ENCODE results near the gene ANXA11.

ANXA11 gene

DNA sequence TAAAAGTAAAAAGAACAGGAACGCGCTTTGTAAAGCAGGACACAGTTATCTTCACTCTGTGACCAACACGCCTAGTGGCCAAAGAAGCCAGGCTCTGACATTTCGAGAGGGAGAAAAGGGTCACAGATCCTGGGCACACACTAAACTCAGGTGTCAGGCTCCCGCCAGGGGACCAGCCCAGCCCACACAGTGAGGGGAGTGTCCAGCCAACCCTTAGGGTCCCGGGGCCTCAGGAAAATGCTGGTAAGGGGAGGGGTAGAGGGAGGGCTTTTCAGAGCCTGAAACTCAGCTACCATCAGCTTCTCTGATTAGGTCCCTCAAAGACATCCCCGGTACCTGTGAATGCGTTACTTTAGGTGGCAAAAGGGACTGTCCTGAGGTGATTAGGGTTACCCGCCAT lies 16.6 kb downstream of the ANXA11 start:
- DNase-seq (ENCODE audit: low read depth in 2 of 2) = no peak

GRCh38 chr10:80187465-80188409 lies 17.6 kb downstream of the ANXA11 start:
- peak in 1 of 2 donors; percentile 55 for DNase-seq (ENCODE audit: low read depth in 2 of 2)

DNA sequence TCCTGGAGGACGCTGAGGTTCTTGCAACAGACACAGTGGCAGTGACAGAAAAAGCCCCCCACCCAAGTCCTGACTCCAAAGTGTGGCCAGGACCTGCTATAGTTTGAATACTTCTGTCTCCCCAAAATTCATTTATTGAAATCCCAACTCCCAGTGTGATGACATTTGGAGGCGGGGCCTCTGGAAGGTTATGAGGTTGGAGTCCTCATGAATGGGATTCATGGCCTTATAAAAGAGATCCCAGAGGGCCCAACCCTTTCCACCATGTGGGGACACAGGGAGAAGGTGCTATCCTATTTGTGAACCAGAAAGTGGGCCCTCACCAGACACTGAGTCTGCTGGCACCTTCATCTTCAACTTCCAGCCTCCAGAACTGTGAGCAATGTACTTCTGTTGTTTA lies 18.3 kb downstream of the ANXA11 start:
- no peak for DNase-seq (ENCODE audit: low read depth in 2 of 2)

DNA sequence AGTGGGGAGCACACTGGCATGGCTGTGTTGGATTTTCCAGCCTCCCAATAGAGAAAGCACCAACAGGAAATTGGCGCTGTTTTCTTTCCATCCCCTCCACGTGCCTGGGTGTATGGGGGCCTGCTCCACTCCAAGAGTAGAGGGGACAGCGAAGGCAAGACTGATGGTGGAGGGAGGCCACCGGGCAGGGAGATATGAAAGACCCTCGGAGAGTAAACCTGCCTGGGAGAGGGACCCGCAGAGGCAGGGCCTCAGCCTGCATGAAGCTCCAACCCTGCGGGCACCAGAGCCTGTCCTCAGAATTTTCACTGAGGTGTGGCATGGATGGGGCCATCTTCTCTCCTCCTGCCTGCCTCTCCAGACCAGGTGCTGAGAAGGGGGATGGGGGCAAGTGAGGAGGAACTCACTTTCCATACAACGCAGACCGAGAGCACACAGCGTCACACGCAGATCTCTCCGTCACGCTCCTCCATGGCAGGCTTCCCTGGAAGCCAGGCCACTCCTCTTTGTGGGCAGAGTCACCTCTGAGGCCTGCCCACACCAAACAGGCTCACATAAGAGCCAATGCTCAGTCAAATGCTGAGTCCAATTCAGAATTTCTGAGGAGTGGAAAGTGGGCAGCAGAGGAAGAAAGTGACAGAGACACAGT lies 18.8 kb downstream of the ANXA11 start:
- no peak for DNase-seq (ENCODE audit: low read depth in 2 of 2)

GRCh38 chr10:80185578-80186299 lies 19.6 kb downstream of the ANXA11 start:
- no peak for DNase-seq (ENCODE audit: low read depth in 2 of 2)

GRCh38 chr10:80184291-80184690 lies 21.0 kb downstream of the ANXA11 start:
- no peak for DNase-seq (ENCODE audit: low read depth in 2 of 2)

GRCh38 chr10:80183436-80183835 lies 21.9 kb downstream of the ANXA11 start:
- DNase-seq (ENCODE audit: low read depth in 2 of 2) = no peak

GRCh38 chr10:80182986-80183385 lies 22.4 kb downstream of the ANXA11 start:
- DNase-seq (ENCODE audit: low read depth in 2 of 2) = no peak

GRCh38 chr10:80177781-80178636 lies 27.3 kb downstream of the ANXA11 start:
- no peak for DNase-seq (ENCODE audit: low read depth in 2 of 2)

- DNase-seq (ENCODE audit: low read depth in 2 of 2) = no peak
Measured at GRCh38 chr10:80176526-80176925, 28.8 kb downstream of the ANXA11 start.

DNA sequence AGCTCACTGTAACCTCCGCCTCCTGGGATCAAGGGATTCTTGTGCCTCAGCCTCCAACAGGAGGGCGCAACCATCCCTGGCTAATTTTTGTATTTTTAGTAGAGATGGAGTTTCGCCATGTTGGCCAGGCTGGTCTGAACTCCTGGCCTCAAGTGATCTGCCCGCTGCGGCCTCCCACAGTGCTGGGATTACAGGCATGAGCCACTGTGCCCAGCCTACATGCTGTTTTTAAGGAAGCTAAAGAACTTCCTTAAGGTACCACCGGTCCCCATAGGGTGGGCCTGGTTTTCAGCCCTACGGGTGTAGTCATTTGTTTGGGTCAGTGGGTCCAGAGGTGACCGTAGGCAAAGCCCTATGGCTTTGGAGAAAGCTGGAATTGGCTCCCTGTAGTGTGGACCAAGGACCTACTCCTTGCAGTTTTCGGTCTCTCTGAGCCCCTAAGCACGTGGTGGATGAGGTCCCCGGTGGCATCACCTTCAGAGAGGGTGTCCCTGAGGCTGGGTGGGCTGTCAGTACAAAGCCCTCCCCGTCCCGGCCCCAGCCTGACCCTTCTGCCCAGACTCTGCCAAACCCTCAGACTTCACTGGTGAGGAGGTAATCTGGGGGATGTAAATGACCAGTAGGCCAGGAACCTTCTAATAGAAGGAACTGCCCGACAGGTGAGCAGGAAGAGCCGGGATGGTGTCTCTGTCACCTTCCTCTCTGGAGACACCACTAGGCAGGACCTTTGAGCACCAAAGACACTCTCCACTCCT lies 30.5 kb downstream of the ANXA11 start:
- DNase-seq (ENCODE audit: low read depth in 2 of 2) = no peak

DNA sequence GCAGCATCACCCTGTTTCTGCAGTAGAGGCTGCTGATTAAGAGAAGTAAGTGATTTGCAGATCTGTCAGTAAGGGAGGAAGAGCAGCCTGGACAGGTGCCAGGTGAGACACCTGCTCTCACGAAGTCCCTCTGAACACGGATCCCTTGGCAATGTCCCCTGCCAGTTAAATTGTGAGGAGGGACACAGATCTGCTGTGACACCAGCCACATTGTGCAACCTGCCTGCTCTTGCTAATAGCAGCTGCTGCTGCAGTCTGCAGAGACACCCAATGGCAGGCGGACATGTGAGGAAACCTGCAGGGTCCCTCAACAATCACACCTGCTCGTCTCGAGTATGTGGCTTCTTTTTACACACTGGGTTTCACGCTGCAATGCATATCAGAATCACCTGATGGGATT lies 31.9 kb downstream of the ANXA11 start:
- no peak for DNase-seq (ENCODE audit: low read depth in 2 of 2)

GRCh38 chr10:80172896-80173295 lies 32.4 kb downstream of the ANXA11 start:
- DNase-seq (ENCODE audit: low read depth in 2 of 2) = no peak

DNA sequence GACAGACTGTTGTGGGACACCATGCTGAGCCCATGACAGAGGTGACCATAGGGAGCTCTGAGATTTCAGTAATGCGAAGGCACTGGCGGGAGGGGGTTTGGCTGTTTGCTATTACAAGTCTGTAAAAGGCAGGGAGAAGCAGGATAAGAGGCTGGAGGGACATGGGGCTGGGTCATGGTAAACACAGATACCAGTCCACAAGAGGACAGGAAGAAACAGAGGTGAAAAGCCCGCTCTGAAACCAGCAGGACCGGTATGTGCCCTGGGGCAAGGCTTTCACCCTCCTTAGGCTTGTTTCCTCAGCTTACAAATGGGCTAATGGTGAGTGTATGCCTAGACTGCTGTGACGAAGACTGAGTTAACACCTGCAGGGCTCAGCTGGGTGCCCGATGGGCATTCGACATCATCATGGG lies 34.1 kb downstream of the ANXA11 start:
- DNase-seq (ENCODE audit: low read depth in 2 of 2) = no peak

GRCh38 chr10:80170641-80171040 lies 34.7 kb downstream of the ANXA11 start:
- DNase-seq (ENCODE audit: low read depth in 2 of 2) = no peak

DNA sequence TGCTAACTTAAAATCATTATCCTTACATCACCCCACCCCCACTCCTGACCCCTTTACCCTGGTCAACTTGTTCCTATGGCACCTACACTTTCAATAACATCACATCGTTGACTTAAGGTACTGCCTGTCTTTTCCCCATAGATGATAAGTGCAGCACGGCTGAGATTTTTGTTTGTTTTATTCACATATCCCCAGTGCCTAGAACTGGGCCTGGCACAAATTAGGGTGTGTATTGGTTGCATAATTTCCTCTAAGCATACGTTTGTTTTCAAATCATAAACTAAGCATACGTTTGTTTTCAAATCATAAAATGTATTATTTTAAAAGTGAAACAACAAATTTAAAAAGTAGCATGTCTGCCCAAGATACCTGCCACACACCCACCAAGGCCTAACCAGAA lies 35.3 kb downstream of the ANXA11 start:
- no peak for DNase-seq (ENCODE audit: low read depth in 2 of 2)

DNA sequence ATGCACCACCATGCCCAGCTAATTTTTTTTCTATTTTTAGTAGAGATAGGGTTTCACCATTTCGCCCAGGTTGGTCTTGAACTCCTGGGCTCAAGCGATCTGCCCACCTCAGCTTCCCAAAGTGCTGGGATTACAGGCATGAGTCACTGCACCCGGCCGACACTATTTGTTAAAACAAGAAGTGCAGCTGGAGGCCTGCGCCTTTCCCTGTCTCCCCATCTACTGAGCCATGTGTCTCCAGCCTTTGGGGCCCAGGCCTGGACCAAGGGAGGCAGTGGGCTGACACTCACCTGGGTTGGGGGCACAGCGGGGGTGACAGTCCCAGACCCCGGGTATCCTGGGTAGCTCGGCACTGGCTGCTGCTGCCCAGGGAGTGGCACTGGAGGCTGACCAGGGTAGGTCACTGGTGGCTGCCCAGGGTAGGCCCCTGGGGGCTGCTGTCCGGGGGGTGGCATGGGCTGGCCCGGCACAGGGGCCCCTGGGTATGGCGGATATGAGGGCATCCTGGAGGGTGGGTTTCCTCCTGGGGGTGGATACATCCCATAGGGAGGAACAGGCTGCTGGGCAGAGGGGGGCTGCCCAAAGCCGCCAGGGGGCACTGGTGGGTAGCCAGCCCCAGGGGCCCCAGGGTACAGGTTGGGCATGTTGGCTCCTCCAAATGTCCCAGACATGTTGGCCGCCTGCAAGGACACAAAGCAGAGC lies 36.5 kb downstream of the ANXA11 start:
- no peak for DNase-seq (ENCODE audit: low read depth in 2 of 2)

DNA sequence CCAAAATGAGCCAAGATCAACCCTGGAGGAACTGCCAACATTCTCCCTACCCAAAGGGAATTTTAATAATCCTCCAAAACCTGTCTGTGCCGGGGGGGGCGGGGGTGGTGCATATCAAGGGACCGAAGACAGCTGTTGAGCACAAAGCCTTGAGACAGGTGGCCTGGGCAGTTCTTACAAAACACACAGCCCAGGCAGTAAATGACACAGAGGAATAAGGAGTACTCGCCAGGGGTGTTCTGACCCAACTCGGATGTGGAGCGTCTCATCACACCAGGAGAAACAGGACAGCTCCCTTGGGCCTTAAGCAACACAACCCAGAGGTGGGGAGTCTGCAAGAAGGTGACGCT lies 37.2 kb downstream of the ANXA11 start:
- no peak for DNase-seq (ENCODE audit: low read depth in 2 of 2)

- no peak for DNase-seq (ENCODE audit: low read depth in 2 of 2)
Measured at GRCh38 chr10:80167471-80168161, 37.7 kb downstream of the ANXA11 start.

All from stimulated activated CD8-positive, alpha-beta memory T cell treated with anti-CD3 and anti-CD28 coated beads, Interleukin-2, amount 100 ng/mL, for 1 hour (primary cell).